Esophagus squamous epithelium (tissue), 5 donors: ENCODE results near the gene PIEZO1. TPM values are rescaled to one million over a fixed set of nuclear protein-coding genes. Genes with fewer than 3 reads are reported as not detected.

Experiments
- DNase-seq: peaks from one replicate; lab custom pipeline; 2025; lab: John Stamatoyannopoulos, UW
- H3K27ac ChIP-seq, 4 donors: fragments of 200-600 bp; sonication (generic); one replicate each; pipeline ENCODE4 v1.5.1; 2016 to 2019; ENCODE audit warnings: mild to moderate bottlenecking in 1 of 4
- H3K27me3 ChIP-seq, 4 donors: fragments of 200-600 bp; sonication (generic); 1 replicate in 3 of 4; 2 replicates in 1 of 4; pipeline versions ENCODE4 v1.5.1 to v1.6.0; 2017 to 2021; ENCODE audit warnings: antibody characterized with exemption in 1 of 4
- H3K36me3 ChIP-seq, 3 donors: fragments of 200-600 bp; sonication (generic); one replicate each; pipeline ENCODE4 v1.5.1; 2016 to 2019
- H3K4me1 ChIP-seq, 3 donors: fragments of 200-600 bp; sonication (generic); one replicate each; pipeline ENCODE4 v1.5.1; 2017 to 2019
- H3K4me3 ChIP-seq, 4 donors: fragments of 200-600 bp; sonication (generic); 1 replicate in 3 of 4; 2 replicates in 1 of 4; pipeline ENCODE4 v1.5.1; 2016 to 2019; ENCODE audit warnings: mild to moderate bottlenecking in 2 of 4, moderate library complexity in 1 of 4
- H3K9me3 ChIP-seq, 3 donors: fragments of 200-600 bp; sonication (generic); one replicate each; pipeline ENCODE4 v1.5.1; 2016 to 2019
- POLR2A ChIP-seq, 4 donors: fragments of 450-650 bp; IDR thresholded peaks; one replicate each; pipeline ENCODE4 v1.6.1; 2017; ENCODE audit warnings: antibody characterized with exemption in 4 of 4, mild to moderate bottlenecking in 4 of 4, moderate library complexity in 3 of 4
- WGBS, 2 donors: methylation state at CpG; one replicate each; pipeline ENCODE4 v1.1.5; 2018; 5-methylcytosine and 5-hydroxymethylcytosine counted together
- intact Hi-C: fragments of 100-400 bp; cut with DNase I; formaldehyde crosslinking; loops from one replicate; pipeline ENCODE4 v1.15.0; 2022
- total RNA-seq, 4 donors: library from RNA; depleted of rRNA; stranded (reverse); fragments of >200 nt; gene quantifications; one replicate each; pipeline ENCODE4 v1.1.0, GENCODE V29; 2016
- TF ChIP-seq, protein P1 (sequence below), 6 experiments: fragments of 450-650 bp in 4 of 6; fragments of 200-600 bp in 2 of 6; sonication (generic) in 2 of 6; IDR thresholded peaks; one replicate each; pipeline ENCODE4 v1.5.1; 2016 to 2019; ENCODE audit warnings: antibody characterized with exemption in 6 of 6, mild to moderate bottlenecking in 4 of 6, moderate library complexity in 4 of 6
- donor health status: DM: yes; HTN: yes; CAD: no.

PIEZO1 gene
- total RNA-seq, 4 donors from 2014 or later, result 46.0 to 131 (median 103) TPM

DNA sequence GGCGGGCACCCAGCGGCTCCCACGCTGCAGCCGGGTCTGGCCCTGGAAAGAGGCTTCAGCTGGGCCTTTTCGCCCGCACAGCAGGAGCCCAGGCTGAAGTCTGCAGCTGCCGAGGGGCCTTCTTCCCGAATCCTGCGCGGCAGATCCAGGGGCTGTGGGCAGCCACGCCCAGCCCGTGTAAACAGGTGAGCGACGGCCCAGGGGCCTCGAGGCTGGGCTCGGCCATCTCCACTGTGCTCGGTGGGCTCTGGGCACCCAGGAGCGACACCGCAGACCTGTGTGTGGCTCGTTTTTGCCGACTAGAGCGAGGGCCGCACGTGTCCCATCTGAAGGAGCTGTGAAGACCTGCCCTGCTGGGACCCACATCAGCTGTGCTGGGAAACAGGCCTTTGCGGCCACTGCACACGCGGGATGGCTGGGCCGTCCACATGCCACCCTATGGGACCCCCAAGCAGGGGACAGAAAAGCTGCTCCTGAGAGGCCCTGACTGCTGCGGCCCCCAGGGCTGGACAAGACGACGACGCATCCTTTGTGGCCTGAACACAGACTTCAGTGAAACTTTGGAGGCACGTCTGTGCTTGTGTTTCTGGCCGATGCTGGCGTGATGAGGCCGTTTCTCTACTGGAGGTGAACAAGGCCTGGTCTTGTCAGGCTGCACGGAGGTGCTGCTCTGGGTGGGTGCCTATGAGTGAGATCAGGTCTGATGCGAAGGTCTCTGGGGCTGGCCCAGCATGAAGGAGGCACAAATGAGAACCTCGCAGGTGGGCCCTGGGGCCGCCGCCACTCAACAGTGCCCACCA is 31.9 kb upstream of the PIEZO1 start:
- TF ChIP-seq POLR2A (IDR thresholded peaks at IDR 0.05), result no peak
- TF ChIP-seq, protein P1, sequence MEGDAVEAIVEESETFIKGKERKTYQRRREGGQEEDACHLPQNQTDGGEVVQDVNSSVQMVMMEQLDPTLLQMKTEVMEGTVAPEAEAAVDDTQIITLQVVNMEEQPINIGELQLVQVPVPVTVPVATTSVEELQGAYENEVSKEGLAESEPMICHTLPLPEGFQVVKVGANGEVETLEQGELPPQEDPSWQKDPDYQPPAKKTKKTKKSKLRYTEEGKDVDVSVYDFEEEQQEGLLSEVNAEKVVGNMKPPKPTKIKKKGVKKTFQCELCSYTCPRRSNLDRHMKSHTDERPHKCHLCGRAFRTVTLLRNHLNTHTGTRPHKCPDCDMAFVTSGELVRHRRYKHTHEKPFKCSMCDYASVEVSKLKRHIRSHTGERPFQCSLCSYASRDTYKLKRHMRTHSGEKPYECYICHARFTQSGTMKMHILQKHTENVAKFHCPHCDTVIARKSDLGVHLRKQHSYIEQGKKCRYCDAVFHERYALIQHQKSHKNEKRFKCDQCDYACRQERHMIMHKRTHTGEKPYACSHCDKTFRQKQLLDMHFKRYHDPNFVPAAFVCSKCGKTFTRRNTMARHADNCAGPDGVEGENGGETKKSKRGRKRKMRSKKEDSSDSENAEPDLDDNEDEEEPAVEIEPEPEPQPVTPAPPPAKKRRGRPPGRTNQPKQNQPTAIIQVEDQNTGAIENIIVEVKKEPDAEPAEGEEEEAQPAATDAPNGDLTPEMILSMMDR (IDR thresholded peaks at IDR 0.05), result no peak
- Histone ChIP-seq H3K36me3 (peaks cover 0 to 19% (median 5%) of the 10 kb centered on the region in 3 donors), H3K4me1 (peaks cover 16 to 38% (median 20%) of the 10 kb centered on the region in 3 donors), H3K9me3 (no peaks in the 10 kb centered on the region), H3K4me3 (no peak overlapping the region), H3K27me3 (no peaks in the 10 kb centered on the region), H3K27ac (no peak overlapping the region)
- intact Hi-C loops, result loop anchor here (10.0 kb wide), 1 partner anchor 348 kb away; no protein-coding TSS in a partner anchor
- DNase-seq, result no peak
- 86% methylated on average over 4 of the region's 41 CpGs; no CpG with 5 or more reads in 1 of the 2 donors for WGBS, 2 donors

DNA sequence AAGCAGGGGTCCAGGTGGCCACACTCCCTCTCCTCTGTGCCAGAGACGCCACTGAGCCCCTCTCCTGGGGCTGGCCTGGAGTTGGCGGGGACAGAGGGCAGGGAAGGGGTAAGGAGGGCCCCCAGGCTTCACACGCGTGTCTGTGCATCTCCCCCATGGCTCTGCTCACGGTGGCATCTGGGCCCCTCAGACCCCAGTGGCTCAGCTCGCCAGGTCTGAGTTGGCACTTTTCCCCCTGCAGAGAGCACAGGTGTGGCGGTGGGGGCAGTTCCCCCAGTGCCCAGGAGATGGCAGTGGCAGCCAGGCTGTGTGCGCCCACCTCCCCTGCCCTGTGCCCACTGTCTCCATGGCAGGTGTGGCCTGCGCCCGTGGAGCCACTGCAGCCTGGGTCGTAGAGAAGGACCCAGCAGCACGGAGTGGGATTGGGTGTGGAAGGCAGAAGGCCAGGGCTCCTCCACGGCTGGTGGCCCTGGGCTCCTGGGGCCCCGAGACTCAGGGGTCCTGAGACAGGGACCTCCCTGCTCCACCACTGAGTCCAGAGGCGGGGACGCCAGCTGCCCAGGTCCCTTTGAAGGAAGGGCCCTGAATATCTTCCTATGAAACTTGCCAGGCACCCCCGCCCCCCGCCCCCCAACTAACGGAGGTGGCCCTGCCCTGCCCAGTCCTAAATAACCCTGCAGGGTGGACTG is 31.0 kb upstream of the PIEZO1 start:
- Histone ChIP-seq H3K4me3 (no peak overlapping the region), H3K27me3 (no peaks in the 10 kb centered on the region), H3K36me3 (peaks cover 0 to 10% (median 0%) of the 10 kb centered on the region in 3 donors), H3K9me3 (no peaks in the 10 kb centered on the region), H3K27ac (no peak overlapping the region), H3K4me1 (peaks cover 17 to 44% (median 25%) of the 10 kb centered on the region in 3 donors)
- no peak for DNase-seq
- no CpG with 5 or more reads among the region's 19 CpGs for WGBS, 2 donors
- intact Hi-C loops, result loop anchor here (10.0 kb wide), 1 partner anchor 349 kb away; no protein-coding TSS in a partner anchor
- TF ChIP-seq, protein P1 (IDR thresholded peaks at IDR 0.05), result peak; percentile 59 to 90 (median 72)
- no peak for TF ChIP-seq POLR2A (IDR thresholded peaks at IDR 0.05)

DNA sequence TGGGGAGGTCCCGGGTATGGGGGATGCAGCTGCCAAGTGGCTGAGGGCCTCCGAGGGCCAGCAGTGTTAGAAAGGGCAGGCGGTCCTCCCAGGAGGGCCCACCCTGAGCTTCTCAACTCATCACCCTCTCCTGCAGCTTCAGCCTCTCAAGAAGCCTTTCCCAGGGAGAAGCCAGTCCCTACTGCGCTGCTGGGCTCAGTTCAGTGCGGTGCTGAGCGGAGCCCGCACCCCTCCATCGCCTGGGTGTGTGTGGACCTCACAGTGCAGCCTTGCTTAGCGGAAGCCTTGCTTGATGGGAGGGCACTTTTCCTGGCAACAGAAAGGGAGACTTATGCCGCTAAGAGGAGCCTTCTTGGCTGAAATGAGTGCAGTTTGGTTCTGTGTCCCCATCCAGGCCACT is 30.2 kb upstream of the PIEZO1 start:
- H3K4me3 ChIP-seq, result no peak overlapping the region
- no peak overlapping the region for H3K27ac ChIP-seq
- 87 to 90% methylated on average over 2 to 5 of the region's 10 CpGs for WGBS, 2 donors
- intact Hi-C loops, result loop anchor here (10.0 kb wide), 1 partner anchor 350 kb away; no protein-coding TSS in a partner anchor
- TF ChIP-seq POLR2A (IDR thresholded peaks at IDR 0.05), result no peak
- TF ChIP-seq, protein P1 (IDR thresholded peaks at IDR 0.05), result no peak
- H3K36me3 ChIP-seq, result peaks cover 0 to 2% (median 0%) of the 10 kb centered on the region in 3 donors
- DNase-seq, result no peak
- H3K9me3 ChIP-seq, result no peaks in the 10 kb centered on the region
- H3K27me3 ChIP-seq, result no peaks in the 10 kb centered on the region
- H3K4me1 ChIP-seq, result peaks cover 25 to 52% (median 34%) of the 10 kb centered on the region in 3 donors

DNA sequence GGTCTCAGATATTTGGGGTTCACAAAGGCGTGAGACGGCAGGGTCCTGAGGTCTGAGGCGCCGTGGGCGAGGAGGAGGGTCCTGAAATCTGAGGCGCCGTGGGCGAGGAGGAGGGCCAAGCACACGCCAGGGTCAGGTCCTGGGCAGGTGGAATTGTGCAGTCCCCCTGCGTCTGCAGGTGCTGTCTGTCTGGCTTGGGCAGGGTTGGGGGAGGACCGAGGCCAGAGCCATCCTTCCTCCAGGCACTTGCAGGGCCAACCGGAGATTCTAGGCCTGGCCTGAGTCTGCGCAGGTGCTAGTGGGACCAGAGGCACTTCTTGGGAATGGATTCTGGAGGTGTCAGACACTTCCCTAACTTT is 29.1 kb upstream of the PIEZO1 start:
- Histone ChIP-seq H3K36me3 (peaks cover 5 to 11% (median 7%) of the 10 kb centered on the region in 3 donors), H3K4me1 (peaks cover 36 to 63% (median 41%) of the 10 kb centered on the region in 3 donors), H3K9me3 (no peaks in the 10 kb centered on the region), H3K27ac (no peak overlapping the region), H3K4me3 (no peak overlapping the region), H3K27me3 (no peaks in the 10 kb centered on the region)
- TF ChIP-seq POLR2A (IDR thresholded peaks at IDR 0.05), result no peak
- TF ChIP-seq, protein P1 (IDR thresholded peaks at IDR 0.05), result no peak
- intact Hi-C loops, result loop anchor here (5.0 to 10.0 kb wide), 2 partner anchors 43 to 351 kb away; partner anchors contain the start of genes GALNS and TRAPPC2L
- DNase-seq, result no peak
- WGBS, 2 donors, result 50% methylated on average over 2 of the region's 13 CpGs; no CpG with 5 or more reads in 1 of the 2 donors
